Kidney (tissue), 14 donors: ENCODE data around the gene SLC22A6. TPM values are rescaled to one million over a fixed set of nuclear protein-coding genes. Genes with fewer than 3 reads are reported as not detected.

ENCODE experiments used
- DNase-seq, 5 donors: peaks; one replicate each; pipeline ENCODE4 v3.0.0-alpha.2; 2013 to 2020
- FAIRE-seq: peaks from 2 replicates; lab custom pipeline; 2012; peaks lifted over from hg19 to GRCh38; lab: Jason Lieb, UNC
- H3K27ac ChIP-seq, 2 donors: one replicate each; pipeline ENCODE4 v1.7.0; 2013; ENCODE audit warnings: low read depth in 2 of 2, low read length in 2 of 2, inconsistent platforms in 1 of 2
- H3K27me3 ChIP-seq: one replicate; pipeline ENCODE4 v1.7.1; 2013; ENCODE audit warnings: low read length, inconsistent platforms; ENCODE audit not compliant: control insufficient read depth, insufficient read depth
- H3K36me3 ChIP-seq, 3 donors: one replicate each; pipeline versions ENCODE4 v1.7.0 to v1.7.1; 2013; ENCODE audit warnings: low read length in 3 of 3, control low read depth in 1 of 3, inconsistent platforms in 1 of 3; ENCODE audit not compliant: insufficient read depth in 3 of 3, control insufficient read depth in 2 of 3
- H3K4me1 ChIP-seq, 3 donors: one replicate each; pipeline versions ENCODE4 v1.7.0 to v1.7.1; 2013; ENCODE audit warnings: low read length in 3 of 3, inconsistent platforms in 1 of 3, low read depth in 1 of 3; ENCODE audit not compliant: control insufficient read depth in 2 of 3, insufficient read depth in 2 of 3
- H3K4me3 ChIP-seq, 3 donors: one replicate each; pipeline versions ENCODE4 v1.7.0 to v1.8.1; 2013; ENCODE audit warnings: low read length in 3 of 3, control low read depth in 1 of 3, inconsistent platforms in 1 of 3
- H3K9ac ChIP-seq, 3 donors: one replicate each; pipeline versions ENCODE4 v1.7.0 to v1.7.1; 2013; ENCODE audit warnings: low read length in 3 of 3, control low read depth in 1 of 3, inconsistent platforms in 1 of 3
- H3K9me3 ChIP-seq, 3 donors: one replicate each; pipeline versions ENCODE4 v1.7.0 to v1.7.1; 2013; ENCODE audit warnings: low read length in 3 of 3, control low read depth in 1 of 3, inconsistent platforms in 1 of 3; ENCODE audit not compliant: control insufficient read depth in 2 of 3, insufficient read depth in 1 of 3
- CTCF ChIP-seq: IDR thresholded peaks from 3 replicates; pipeline ENCODE4 v1.5.1; 2012; ENCODE audit warnings: mild to moderate bottlenecking, moderate library complexity, borderline replicate concordance; ENCODE audit not compliant: insufficient read depth; ENCODE audit errors: extremely low read depth
- intact Hi-C: fragments of 100-400 bp; cut with DNase I; formaldehyde crosslinking; loops from one replicate; pipeline ENCODE4 v1.11.1; 2022
- polyA plus RNA-seq: library from polyadenylated mRNA; stranded (reverse); fragments of 350-450 nt; fragmentation: Illumina TruSeq; extraction: RNeasy Lipid Tissue Mini Kit (QIAGEN cat#74804); gene quantifications from one replicate; pipeline ENCODE4 v1.2.3, GENCODE V29; 2014; ENCODE audit warnings: low read depth, low replicate concordance; ENCODE audit not compliant: insufficient read depth
- total RNA-seq: library from RNA; stranded (reverse); fragmentation: NEBNext Ultra II Directional; extraction: Animal tissue kit (Norgen Biotek cat#: 25700); gene quantifications from one replicate; pipeline ENCODE4 v1.2.1, GENCODE V29; 2021
- donor health status: control.
- donor health status: control.
- donor health status: control.
- donor health status: control.
- donor health status: control.
- donor health status: DM: yes; HTN: yes; CAD: no.
- donor health status: Normal renal cell carcinoma (clear cell type).

Gene SLC22A6
- total and polyA plus RNA-seq, 2 donors from 2014 or later: 2.4 to 362 TPM

- H3K27me3 ChIP-seq: no peaks in the 10 kb centered on the region
- intact Hi-C loops: no loop called here
- no peaks in the 10 kb centered on the region for H3K9me3 ChIP-seq
- peaks cover 0 to 9% (median 7%) of the 10 kb centered on the region in 3 donors for H3K4me1 ChIP-seq
- H3K4me3 ChIP-seq: peak overlapping the region in 1 of 3 donors; percentile 23
- H3K36me3 ChIP-seq: no peaks in the 10 kb centered on the region
- FAIRE-seq (no peak), DNase-seq (peak in 4 of 5 donors; percentile 68 to 90 (median 72))
- no peak for TF ChIP-seq CTCF
- H3K9ac ChIP-seq: peak overlapping the region in 1 of 3 donors; percentile 22
- peak overlapping the region; percentile 25 to 60 for H3K27ac ChIP-seq
These were observed 26.0 kb downstream of the SLC22A6 start for GRCh38 chr11:62958547-62959421.

GRCh38 chr11:62957147-62957546, 27.6 kb downstream of the SLC22A6 start:
- no peaks in the 10 kb centered on the region for H3K9me3 ChIP-seq

DNA sequence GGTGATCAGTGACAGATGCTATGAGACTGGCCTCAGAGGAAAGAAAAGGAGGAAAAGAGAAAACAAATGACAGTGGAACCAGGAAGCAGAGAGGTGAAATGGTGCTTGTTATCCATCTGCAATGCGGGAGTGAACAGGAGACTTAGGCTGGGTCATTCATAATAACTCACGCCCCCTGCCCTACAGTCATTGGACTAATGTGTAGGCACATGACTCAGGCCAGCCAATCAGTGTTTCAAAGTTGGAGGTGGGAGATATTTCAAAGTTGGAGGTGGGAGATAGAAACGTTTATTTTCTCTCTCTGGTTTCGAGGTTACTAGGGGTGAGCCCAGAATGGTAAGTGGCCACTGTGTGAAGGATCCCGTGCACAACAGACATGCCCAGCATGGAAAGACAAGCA, 30.3 kb downstream of the SLC22A6 start:
- Histone ChIP-seq H3K4me3 (no peak overlapping the region), H3K27ac (no peak overlapping the region), H3K9ac (no peak overlapping the region), H3K27me3 (no peaks in the 10 kb centered on the region), H3K4me1 (peaks cover 0 to 9% (median 5%) of the 10 kb centered on the region in 3 donors), H3K9me3 (no peaks in the 10 kb centered on the region), H3K36me3 (no peaks in the 10 kb centered on the region)
- DNase-seq: no peak
- no peak for TF ChIP-seq CTCF
- FAIRE-seq: no peak
- intact Hi-C loops: no loop called here

More at GRCh38 chr11:62957147-62957546, 27.6 kb downstream of the SLC22A6 start:
- H3K9ac ChIP-seq: no peak overlapping the region
- intact Hi-C loops: no loop called here
- FAIRE-seq: no peak
- H3K4me1 ChIP-seq: peaks cover 0 to 9% (median 7%) of the 10 kb centered on the region in 3 donors
- no peaks in the 10 kb centered on the region for H3K36me3 ChIP-seq
- TF ChIP-seq CTCF: no peak
- no peak for DNase-seq
- H3K4me3 ChIP-seq: no peak overlapping the region
- H3K27me3 ChIP-seq: no peaks in the 10 kb centered on the region
- no peak overlapping the region for H3K27ac ChIP-seq
